HG03103 (cell line): ENCODE data around the gene SERPINB11.
"Not testable (repeated sequence)": the region's sequence is repeated elsewhere in the genome, so short reads cannot be mapped to it uniquely, and the experiment has no call there.

ENCODE experiments used
- ATAC-seq: cut with Tn5 transposase; IDR thresholded peaks from one replicate; pipeline ENCODE4 v1.9.1; 2021; ENCODE audit warnings: low read depth; ENCODE audit not compliant: unreplicated experiment

Gene SERPINB11, protein sequence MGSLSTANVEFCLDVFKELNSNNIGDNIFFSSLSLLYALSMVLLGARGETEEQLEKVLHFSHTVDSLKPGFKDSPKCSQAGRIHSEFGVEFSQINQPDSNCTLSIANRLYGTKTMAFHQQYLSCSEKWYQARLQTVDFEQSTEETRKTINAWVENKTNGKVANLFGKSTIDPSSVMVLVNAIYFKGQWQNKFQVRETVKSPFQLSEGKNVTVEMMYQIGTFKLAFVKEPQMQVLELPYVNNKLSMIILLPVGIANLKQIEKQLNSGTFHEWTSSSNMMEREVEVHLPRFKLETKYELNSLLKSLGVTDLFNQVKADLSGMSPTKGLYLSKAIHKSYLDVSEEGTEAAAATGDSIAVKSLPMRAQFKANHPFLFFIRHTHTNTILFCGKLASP

DNA sequence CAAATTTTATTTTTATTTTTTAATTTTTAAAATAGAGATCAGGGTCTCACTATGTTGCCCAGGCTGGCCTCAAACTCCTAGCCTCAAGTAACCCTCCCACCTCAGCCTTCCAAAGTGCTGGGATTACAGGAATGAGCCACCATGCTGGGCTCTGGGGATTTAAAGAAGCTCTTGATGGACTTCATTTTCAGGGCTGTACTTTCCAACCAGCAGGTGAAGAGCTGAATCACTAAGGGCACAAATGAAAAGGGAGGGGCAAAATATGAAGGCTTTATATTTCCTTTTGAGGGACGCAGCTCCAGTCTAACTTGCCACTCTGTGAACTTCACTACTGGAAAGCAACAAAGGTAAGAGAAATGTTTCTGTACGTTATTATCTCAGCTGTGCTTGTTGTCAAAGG lies at the start of gene SERPINB11:
Gene SERPINB11, plus strand, starts transcription at position 301 of the 400 bp plus-strand sequence. CDS start 7,234 bp downstream, outside the sequence.
- no peak for ATAC-seq

DNA sequence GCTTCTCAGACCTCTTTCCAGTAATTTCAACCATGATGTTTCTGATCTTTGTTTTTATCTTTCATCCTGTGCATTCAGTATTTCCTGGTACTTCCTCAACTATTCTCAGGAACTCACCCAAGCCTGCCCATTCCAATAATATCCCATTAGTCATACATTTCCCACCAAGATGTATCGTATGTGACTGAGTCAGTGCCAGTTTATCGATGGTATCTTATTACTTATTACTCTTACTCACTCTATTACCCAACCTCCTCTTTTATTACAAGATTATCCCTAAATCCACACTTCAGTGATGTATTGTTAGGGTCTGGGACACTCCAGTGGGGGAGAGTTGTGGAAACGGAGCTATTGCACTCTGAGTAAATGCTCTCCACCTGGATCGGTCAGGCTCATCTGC lies 43.8 kb upstream of the SERPINB11 start:
- not testable (repeated sequence) for ATAC-seq

DNA sequence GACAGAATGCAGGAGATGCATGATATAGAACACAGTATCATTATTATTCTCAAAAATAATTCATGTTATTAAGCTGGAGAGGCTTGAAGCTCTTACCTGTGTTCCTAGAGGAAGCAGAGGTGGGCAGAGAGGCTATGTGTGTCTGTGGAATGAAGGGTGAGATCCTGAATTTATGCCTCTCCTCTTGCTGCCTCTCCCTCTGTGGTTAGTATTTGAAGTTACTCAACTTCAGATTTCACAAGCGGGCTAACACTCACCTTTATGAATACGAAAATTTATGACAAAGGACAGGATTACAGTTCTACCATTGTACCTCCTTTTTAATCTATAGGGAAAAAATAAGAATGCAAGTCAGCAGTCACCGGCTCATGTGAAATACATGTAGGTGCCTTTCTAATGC lies 41.0 kb upstream of the SERPINB11 start, which contains the start of gene SERPINB3:
Gene SERPINB3, minus strand, starts transcription at position 144 of the 400 bp plus-strand sequence. CDS start 677 bp downstream, outside the sequence.
- not testable (repeated sequence) for ATAC-seq

DNA sequence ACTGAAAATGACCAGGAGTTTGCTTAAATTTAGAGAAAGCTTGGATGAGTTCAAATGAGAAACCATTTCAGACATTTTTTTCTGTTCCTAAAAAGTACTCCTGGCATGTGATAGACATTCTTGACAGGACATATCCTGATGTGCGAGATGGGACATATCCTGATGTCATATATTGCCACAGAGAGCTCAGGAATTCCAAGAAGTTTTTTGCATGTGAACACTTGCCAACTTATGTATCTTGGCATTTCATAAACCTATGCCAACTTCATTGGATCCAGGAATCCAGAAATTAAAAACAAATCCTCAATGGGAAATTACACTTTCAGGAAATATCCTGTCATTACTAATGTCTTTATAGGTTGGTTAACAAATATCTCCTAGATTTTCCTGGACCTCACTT lies 38.2 kb upstream of the SERPINB11 start:
- ATAC-seq = no peak

DNA sequence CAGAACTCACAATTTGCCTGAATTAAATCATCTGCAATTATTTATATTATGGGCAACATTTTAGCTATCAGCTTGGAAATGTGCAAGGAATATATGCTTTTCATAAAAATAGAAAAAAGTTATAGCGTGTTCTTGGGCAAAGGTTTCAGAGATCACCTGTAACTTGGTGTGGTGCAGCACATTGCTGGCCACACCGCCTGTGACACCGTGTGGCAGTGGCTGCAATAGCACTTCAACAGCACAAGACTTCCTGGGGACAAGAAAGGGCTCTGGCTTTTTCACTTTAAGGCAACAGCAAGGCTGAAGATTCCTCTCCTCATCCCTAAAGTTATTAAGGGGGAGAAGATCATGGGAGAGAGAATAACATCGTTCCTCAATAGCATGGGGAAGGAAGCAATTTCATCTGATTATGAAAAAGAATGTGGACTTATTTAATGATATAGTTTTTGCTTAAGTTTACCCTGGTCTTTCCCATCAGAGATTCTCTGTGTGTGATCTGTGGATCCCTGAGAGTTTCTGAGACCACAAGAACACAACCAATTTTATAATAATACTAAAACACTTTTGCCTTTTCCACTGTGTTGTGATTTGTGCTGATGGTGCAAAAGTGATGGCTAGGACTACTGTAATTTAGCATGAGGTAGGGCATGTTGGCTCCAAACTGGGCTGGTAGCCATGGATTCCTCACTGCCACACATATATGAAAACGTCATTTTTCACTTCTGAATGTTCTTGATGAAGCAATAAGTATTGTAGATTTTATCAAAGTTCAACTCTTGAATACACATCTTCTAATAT lies 26.0 kb upstream of the SERPINB11 start:
- peak; percentile 85 for ATAC-seq

DNA sequence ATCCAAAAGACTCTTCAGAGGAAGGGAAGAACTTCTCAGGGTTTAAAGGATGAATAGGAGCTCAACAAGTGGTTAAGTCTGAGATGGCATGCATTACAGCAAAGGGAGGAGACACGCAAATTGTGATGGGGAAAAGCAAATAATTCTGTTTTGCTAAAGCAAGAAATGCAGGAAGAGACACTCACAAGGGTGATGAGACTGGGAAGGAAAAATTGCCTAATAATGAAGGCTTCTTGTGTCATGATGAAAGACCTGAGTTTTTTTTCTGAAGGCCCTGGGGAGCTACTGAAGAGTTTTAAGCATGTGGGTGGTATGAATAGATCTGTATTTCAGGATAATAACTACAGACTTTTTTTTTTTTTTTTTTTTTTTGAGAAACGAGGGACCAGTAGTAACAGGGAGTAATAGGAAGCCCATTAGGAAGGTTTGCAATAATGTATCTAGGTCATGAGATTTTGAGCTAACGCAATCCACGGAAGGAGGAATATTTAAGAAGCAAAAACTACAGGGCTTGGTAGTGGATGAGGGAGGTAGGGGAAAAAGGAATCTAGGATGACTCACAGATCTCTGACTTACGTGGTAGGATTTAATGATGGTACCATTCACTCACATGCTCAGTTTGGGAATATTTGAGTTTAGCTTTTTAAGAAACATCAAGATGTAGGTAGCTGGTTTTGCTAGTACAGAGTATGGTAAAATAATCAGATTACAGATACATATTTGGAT lies 25.1 kb upstream of the SERPINB11 start:
- ATAC-seq = no peak

DNA sequence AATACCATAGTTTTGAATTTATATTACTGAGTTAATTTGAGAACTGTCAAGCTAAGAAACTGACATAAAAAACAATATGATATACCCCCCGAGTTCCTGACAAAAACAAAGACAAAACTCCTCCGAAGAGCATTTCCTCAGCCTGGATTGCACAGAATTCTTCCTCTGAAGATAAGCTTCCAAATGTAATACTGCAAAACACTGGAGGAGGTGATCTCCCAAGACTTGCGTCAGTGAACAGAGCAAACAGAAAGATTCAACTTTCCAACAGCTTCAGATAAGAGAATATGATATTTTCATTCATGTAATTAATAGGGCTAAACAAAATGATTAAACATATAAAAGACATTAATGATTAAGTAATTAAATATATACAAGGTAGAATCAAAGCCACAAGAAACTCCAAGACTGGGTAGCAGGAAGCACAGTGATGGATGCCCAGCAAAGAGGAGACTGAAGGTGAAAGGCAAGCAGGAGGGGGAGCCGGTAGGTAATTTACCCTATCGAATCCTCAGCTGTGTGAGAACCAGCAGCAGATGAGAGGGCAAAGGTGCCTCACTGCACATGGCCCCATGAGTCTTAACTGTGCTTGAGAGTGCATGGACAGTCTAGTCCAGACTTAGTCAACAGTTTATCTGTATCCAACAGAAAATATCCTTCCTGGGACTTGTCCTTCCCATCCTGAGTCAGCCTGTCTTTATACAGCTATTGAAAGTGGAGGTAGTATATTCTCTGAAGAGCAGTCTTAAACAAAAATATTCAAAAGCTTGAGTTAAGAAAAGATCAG lies 22.7 kb upstream of the SERPINB11 start:
- ATAC-seq = no peak

DNA sequence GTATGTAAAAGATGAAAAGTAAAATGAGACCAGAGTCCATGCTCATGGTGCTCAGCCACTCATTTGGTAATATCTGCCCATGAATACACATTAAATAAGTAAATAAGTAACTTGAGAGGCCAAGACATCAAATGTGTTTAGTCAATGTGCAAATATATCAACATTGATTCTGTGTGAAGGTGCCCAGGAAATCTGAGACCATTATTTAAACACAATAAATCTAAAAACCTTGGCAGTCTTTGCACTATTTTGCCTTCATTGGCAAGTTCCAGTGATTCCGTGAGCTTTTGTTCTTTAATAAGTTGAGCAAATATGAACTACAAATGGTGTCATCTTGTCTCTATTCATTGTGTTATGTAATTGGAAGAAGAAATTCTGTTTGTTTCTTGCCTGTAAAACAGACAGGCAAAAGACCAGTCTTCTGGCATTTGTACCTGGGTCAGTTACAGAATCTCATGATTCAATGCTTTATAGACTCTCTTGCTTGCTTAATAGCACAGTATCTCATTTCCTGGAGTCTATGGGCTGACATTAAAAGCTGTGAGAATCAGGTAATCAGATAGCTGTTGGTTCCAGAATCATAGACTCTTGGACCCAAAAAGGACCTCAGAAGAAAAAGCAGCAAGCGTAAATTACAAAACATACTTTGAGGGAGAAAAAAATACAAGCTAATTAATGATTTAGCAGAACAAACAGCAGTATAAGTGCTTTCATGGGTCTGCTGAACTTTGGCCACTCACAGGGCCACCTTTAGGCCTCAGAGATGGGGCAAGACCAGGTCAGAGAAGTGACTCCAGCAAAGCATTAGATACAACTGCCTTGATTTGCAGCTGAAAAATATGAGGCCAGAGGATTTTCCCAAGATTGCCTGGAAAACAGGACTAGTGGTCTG lies 21.1 kb upstream of the SERPINB11 start:
- no peak for ATAC-seq

DNA sequence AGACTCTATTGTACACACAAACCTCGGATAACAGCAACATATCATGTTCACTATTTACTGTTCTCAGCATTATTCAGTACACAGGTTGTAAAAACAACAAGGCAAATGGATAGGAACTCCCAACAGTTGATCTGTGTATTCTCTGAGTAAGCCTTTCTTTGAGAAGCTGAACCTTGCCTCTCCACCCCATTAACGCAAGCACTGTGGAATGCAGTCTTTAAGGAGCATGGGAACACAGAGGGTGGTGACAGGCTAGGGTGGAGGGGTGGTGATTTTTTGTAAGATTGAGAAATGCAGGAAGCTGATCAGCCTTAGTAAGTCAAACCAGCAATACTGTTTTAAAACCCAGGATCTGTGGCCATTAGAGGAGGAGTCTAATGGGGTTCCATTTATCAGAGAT lies 19.6 kb upstream of the SERPINB11 start:
- no peak for ATAC-seq

DNA sequence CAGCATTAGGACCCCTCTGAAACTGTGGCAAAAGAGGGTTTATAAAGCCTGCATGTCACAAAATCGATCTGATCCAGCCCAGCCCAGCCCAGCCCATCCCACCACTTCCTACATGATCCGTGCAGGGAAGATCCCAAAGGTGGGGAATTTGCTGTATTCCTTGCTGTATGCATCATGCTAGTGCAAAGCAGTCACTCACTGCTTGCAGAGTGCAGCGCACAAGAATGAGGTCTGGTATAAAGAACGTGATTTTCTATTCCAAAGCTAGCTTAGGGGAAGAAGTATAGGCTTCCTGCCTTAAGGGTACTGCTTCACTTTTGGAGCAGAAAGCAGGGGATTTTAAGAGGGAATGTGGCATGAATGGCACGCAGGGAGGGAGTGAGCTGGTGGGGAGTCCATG lies 18.9 kb upstream of the SERPINB11 start:
- no peak for ATAC-seq

DNA sequence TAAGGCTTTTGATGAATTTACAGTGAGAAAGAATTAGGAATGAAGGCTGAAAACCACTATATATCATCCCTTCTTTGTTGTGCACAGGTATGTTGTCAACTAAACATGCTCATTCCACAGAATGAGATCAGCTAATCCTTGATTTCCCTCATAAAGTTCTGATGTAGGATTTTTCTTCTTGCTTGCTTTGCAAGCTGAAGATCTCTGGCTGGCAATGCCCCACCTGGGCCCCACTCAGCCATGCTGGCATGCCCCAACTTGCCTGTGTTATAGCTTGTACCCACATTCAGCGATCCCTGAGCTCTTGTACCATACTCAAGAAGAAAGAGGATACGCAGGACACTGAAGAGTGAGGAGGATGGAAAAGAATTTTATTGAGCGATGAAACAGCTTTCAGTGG lies 18.0 kb upstream of the SERPINB11 start:
- ATAC-seq = no peak

DNA sequence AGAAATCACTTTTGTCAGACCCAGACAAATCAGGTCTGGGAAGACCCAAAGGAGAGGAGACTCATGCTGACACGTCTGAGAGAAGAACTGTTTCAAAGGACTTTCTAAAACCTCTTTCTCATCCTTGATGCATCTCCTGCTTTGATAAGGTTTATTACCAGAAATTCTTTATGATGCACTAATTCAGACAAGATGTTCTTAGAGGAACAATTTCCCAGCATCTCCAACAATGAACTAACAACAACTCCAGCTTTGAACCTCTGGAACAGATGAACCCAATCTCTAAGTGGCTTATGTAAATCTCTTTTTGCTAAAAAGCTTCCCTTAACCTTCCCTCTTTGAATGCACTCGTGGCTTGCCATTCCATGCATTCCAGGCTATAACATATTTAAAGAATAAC lies 15.9 kb upstream of the SERPINB11 start:
- ATAC-seq = no peak

DNA sequence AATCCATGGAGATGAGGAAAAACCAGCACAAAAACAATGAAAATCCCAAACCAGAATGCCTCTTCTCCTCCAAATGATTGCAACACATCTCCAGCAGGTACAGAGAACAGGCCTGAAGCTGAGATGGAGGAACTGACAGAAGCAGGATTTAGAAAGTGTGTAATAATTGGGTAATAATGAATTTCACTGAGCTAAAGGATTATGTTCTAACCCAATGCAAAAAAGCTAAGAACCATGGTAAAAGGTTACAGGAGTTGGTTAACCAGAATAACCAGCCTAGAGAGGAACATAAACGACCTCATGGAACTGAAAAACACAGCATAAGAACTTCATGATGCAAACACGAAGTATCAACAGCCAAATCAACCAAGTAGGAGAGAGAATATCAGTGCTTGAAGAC lies 13.7 kb upstream of the SERPINB11 start:
- ATAC-seq = no peak

DNA sequence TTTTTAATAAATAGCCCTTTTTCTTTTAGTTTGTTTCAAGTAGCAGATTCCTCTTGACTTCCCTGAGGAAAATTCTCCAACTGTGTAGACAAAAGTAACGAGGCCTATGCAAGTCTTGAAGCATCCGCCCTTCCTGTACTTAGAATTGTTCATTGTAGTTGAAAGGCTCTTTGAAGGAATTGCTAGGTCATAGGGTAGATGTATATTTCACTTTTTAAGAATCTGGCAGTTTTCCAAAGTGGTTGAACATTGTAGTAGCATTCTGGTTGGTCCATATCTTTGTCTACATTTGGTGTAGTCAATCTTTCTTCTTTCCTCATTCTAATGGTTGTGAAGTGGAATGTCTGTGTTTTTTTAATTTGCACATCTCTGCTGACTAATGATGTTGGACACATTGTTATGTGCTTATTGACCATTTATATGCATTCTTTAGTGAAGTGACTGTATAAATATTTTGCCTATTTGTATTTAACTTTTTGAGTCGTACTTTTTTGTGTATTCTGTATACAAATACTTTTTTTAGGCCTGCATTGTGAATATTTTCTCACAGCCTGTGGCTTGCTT lies 5.6 kb upstream of the SERPINB11 start:
- no peak for ATAC-seq

DNA sequence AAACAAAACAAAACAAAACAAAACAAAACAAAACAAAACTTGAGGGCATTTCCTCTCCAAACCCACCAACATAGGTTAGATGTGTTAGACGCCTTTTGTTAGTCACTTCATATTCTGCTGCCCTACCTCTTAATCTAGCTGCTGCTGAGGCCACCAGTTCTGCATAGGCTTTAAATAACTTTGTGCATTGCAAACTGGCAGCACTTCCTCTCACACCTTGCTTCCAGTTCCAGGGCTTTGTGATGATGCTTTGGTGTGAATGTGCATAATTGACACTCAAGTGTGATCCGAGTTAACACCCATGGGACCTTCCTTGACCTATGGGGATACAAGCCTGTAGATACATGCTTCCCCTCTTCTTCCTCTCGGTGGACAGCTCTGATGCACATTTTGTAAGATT lies 2.3 kb upstream of the SERPINB11 start:
- ATAC-seq = no peak

DNA sequence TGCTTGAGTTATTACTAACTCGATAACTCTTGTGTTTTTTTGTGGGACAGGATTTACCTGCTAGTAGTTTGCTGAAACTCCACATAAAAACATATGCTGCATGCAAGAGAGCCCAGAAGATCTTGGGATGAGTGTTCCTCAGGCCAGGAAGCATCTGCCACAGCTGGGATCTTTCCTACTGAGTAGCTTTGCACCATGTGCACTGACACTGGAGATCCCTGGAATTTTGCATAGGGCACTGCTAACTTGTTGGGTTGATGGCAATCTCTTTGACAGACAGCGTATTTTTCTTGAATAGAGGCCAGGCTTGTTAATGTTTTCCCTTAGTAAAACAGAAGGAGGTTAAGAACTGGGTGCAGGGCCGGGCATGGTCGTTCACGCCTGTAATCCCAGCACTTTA lies 808 bp upstream of the SERPINB11 start:
- no peak for ATAC-seq

DNA sequence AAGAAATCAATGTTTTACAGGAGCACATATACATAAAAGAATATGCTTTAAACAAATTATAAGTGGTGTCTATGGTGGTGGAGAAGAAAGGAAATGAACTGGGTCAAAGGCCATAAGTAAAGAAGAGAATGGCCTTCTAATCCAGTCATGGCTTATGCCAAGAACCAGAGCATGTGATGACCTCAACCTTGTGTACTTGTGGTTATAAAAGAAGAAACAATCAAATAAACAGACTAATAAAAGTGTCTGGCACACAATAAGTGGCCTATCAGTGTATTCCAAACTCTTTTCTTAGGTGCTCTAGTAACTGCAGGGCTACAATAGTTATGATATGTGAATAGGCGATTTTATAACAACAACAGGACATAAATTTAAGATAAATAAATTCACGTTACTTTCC lies 2.6 kb downstream of the SERPINB11 start:
- ATAC-seq = no peak

DNA sequence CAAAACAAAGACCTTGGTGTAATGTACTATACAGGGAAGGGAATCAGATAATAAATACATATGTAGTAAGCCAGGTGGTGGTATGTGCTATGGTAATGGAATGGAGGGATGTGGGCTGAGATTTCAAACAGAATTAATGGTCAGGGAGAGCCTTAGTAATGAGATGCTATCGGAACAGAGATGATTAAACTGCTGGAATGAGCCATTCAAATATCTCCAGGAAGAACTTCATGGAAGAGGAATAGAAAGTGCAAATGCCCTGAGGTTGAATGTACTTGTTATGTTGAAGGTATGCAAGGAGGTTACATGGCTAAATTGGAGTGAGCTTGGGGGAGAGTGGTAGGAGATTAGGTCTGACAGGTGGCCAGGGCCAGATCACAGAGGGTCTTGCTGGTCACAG lies 5.1 kb downstream of the SERPINB11 start:
- no peak for ATAC-seq

DNA sequence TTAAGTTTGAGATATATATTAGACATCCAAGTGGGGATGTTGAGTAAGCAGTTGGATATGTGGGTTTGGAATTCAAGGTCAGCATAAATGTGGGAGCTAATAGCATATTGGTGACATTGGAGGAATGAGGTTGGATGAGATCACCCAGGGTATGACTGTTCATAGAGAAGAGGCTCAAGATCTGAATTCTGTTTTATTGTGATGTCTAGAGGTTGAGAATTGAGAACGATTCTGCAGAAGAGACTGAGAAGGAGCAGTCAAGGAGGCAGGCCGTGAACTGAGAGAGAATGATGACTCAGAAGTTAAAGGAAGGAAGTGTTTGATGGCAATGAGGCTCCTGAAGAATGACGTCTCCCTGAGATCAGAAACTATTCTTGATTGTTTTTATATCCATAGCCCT lies 5.9 kb downstream of the SERPINB11 start:
- no peak for ATAC-seq
